HEK293 (cell line): ENCODE measurements around the gene CACNB2.

Source experiments
- CTCF ChIA-PET: fragments of 350-600 bp; formaldehyde crosslinking; extraction: SDS; loops from one replicate; lab custom pipeline; 2021; ENCODE audit warnings: antibody characterized with exemption; lab: Yijun Ruan, JAX
- POLR2A ChIA-PET: fragments of 300-600 bp; formaldehyde crosslinking; extraction: SDS; loops from one replicate; lab custom pipeline; 2020; ENCODE audit warnings: antibody characterized with exemption, inconsistent platforms; lab: Yijun Ruan, JAX
- H3K27ac ChIP-seq: fragments of 200-500 bp; sonication (Bioruptor generic); 2 replicates; pipeline ENCODE4 v1.5.1; 2014; ENCODE audit warnings: low read depth, low read length, control low read depth, inconsistent platforms; ENCODE audit errors: extremely low read depth
- H3K36me3 ChIP-seq, 2 experiments: fragments of 200-500 bp in 1 of 2; sonication (Bioruptor generic) in 1 of 2; 1 replicate in 1 of 2; 2 replicates in 1 of 2; pipeline ENCODE4 v1.5.1; 2014 to 2017; ENCODE audit warnings: inconsistent platforms in 2 of 2, low read length in 2 of 2; ENCODE audit not compliant: control insufficient read depth in 2 of 2, insufficient read depth in 1 of 2
- H3K4me1 ChIP-seq: fragments of 200-500 bp; sonication (Bioruptor generic); 2 replicates; pipeline ENCODE4 v1.5.1; 2014; ENCODE audit warnings: mild to moderate bottlenecking, low read length, inconsistent platforms; ENCODE audit not compliant: control insufficient read depth, insufficient read depth
- H3K4me3 ChIP-seq: 2 replicates; pipeline ENCODE4 v1.5.1; 2011; ENCODE audit warnings: low read depth, mild to moderate bottlenecking, control low read depth, low read length, moderate library complexity
- H3K9me3 ChIP-seq: fragments of 200-500 bp; sonication (Bioruptor generic); 2 replicates; pipeline ENCODE4 v1.5.1; 2014; ENCODE audit warnings: low read depth, low read length, inconsistent platforms; ENCODE audit not compliant: control insufficient read depth, insufficient read depth
- GLIS1 ChIP-seq: fragments of 450-650 bp; formaldehyde crosslinking; IDR thresholded peaks from 2 replicates; pipeline ENCODE4 v1.5.1; 2016; ENCODE audit warnings: missing biosample characterization, missing genetic modification characterization
- KLF10 ChIP-seq: fragments of 450-650 bp; IDR thresholded peaks from 2 replicates; pipeline ENCODE4 v1.5.1; 2018; ENCODE audit warnings: missing biosample characterization, mild to moderate bottlenecking, missing genetic modification characterization
- KLF9 ChIP-seq: fragments of 450-650 bp; formaldehyde crosslinking; IDR thresholded peaks from 2 replicates; pipeline ENCODE4 v1.5.1; 2016; ENCODE audit warnings: missing biosample characterization, missing genetic modification characterization, low read depth
- PRDM1 ChIP-seq: fragments of 450-650 bp; formaldehyde crosslinking; IDR thresholded peaks from 2 replicates; pipeline ENCODE4; 2016; ENCODE audit warnings: missing biosample characterization, missing genetic modification characterization
- REST ChIP-seq: fragments of 450-650 bp; formaldehyde crosslinking; IDR thresholded peaks from 2 replicates; pipeline ENCODE4 v1.5.1; 2016; ENCODE audit warnings: missing biosample characterization, missing genetic modification characterization
- YY1 ChIP-seq: fragments of 450-650 bp; formaldehyde crosslinking; IDR thresholded peaks from 2 replicates; pipeline ENCODE4 v1.5.1; 2018; ENCODE audit warnings: missing biosample characterization, missing genetic modification characterization
- ZFP41 ChIP-seq: fragments of 450-650 bp; formaldehyde crosslinking; IDR thresholded peaks from 2 replicates; pipeline ENCODE4 v1.5.1; 2016; ENCODE audit warnings: missing biosample characterization, missing genetic modification characterization, borderline replicate concordance
- ZIC2 ChIP-seq: fragments of 450-650 bp; formaldehyde crosslinking; IDR thresholded peaks from 2 replicates; pipeline ENCODE4 v1.5.1; 2016; ENCODE audit warnings: missing biosample characterization, missing genetic modification characterization
- ZNF133 ChIP-seq: fragments of 450-650 bp; formaldehyde crosslinking; IDR thresholded peaks from 2 replicates; pipeline ENCODE4 v1.5.1; 2016; ENCODE audit warnings: missing biosample characterization, missing genetic modification characterization
- ZNF138 ChIP-seq: fragments of 450-650 bp; formaldehyde crosslinking; IDR thresholded peaks from 2 replicates; pipeline ENCODE4 v1.5.1; 2016; ENCODE audit warnings: missing biosample characterization, missing genetic modification characterization, borderline replicate concordance
- ZNF148 ChIP-seq: fragments of 450-650 bp; formaldehyde crosslinking; IDR thresholded peaks from 2 replicates; pipeline ENCODE4 v1.5.0; 2017; ENCODE audit warnings: missing biosample characterization, missing genetic modification characterization, borderline replicate concordance
- ZNF18 ChIP-seq: fragments of 450-650 bp; formaldehyde crosslinking; IDR thresholded peaks from 2 replicates; pipeline ENCODE4 v1.5.1; 2016; ENCODE audit warnings: missing biosample characterization, missing genetic modification characterization
- ZNF292 ChIP-seq: fragments of 450-650 bp; formaldehyde crosslinking; IDR thresholded peaks from 2 replicates; pipeline ENCODE4 v1.5.1; 2016; ENCODE audit warnings: low read depth, missing biosample characterization, missing genetic modification characterization, borderline replicate concordance
- ZNF501 ChIP-seq: fragments of 450-650 bp; formaldehyde crosslinking; IDR thresholded peaks from 2 replicates; pipeline ENCODE4 v1.5.1; 2016; ENCODE audit warnings: missing biosample characterization, missing genetic modification characterization
- ZNF549 ChIP-seq: fragments of 450-650 bp; IDR thresholded peaks from 2 replicates; pipeline ENCODE4 v1.5.1; 2018; ENCODE audit warnings: missing biosample characterization, missing genetic modification characterization, mild to moderate bottlenecking, inconsistent platforms, moderate library complexity
- ZNF580 ChIP-seq: fragments of 450-650 bp; formaldehyde crosslinking; IDR thresholded peaks from 2 replicates; pipeline ENCODE4 v1.5.1; 2016; ENCODE audit warnings: missing biosample characterization, missing genetic modification characterization
- ZNF596 ChIP-seq: fragments of 450-650 bp; IDR thresholded peaks from 2 replicates; pipeline ENCODE4 v1.5.0; 2018; ENCODE audit warnings: missing biosample characterization, mild to moderate bottlenecking, missing genetic modification characterization, moderate library complexity
- ZSCAN30 ChIP-seq: fragments of 450-650 bp; IDR thresholded peaks from 2 replicates; pipeline ENCODE4 v1.5.1; 2018; ENCODE audit warnings: missing biosample characterization, mild to moderate bottlenecking, missing genetic modification characterization, moderate library complexity
- ZSCAN4 ChIP-seq: fragments of 450-650 bp; formaldehyde crosslinking; IDR thresholded peaks from 2 replicates; pipeline ENCODE4 v1.5.1; 2017; ENCODE audit warnings: missing biosample characterization, missing genetic modification characterization

Gene CACNB2

GRCh38 chr10:18185621-18186020, 45.4 kb downstream of the CACNB2 start:
- TF ChIP-seq ZNF148 (no peak), ZNF549 (tag by site-specific recombination) (no peak), ZNF138 (tag by site-specific recombination) (no peak), GLIS1 (tag by site-specific recombination) (no peak), ZIC2 (tag by site-specific recombination) (no peak), ZNF580 (tag by site-specific recombination) (no peak), ZNF18 (tag by site-specific recombination) (no peak), ZSCAN30 (tag by site-specific recombination) (no peak), ZNF292 (tag by site-specific recombination) (no peak), PRDM1 (tag by site-specific recombination) (no peak), YY1 (tag by site-specific recombination) (no peak), KLF10 (tag by site-specific recombination) (no peak), ZSCAN4 (no peak), ZFP41 (tag by site-specific recombination) (no peak), ZNF133 (tag by site-specific recombination) (no peak), ZNF596 (tag by site-specific recombination) (no peak), REST (tag by site-specific recombination) (no peak), KLF9 (tag by site-specific recombination) (no peak), ZNF501 (tag by site-specific recombination) (no peak)
- Histone ChIP-seq H3K4me3 (no peak overlapping the region), H3K4me1 (no peaks in the 10 kb centered on the region), H3K36me3 (no peaks in the 10 kb centered on the region; a peak in 1 of 3 replicates), H3K27ac (no peak overlapping the region), H3K9me3 (no peaks in the 10 kb centered on the region)
- ChIA-PET CTCF (interaction anchor here (0.8 to 1.1 kb wide), 2 partner anchors 17 to 29 kb away, joined by 3 read pairs; no protein-coding TSS in a partner anchor), POLR2A (no interaction called here)
